T-helper 17 cell (primary cell): ENCODE results near the gene HLTF. TPM values are rescaled to one million over a fixed set of nuclear protein-coding genes. Genes with fewer than 3 reads are reported as not detected.

Source experiments
- ATAC-seq: fragments of 150-1000 bp; cut with Tn5 transposase; 2 replicates; pipeline ENCODE4 v1.10.0; 2021; ENCODE audit warnings: mild to moderate bottlenecking, moderate library complexity
- DNase-seq, 3 donors: peaks; one replicate each; pipeline versions ENCODE4 v3.0.0 to v3.0.0-alpha.2; 2020 to 2021
- H3K9me3 ChIP-seq: one replicate; pipeline ENCODE4 v1.7.0; 2013; ENCODE audit warnings: low read length, mild to moderate bottlenecking; ENCODE audit not compliant: control insufficient read depth, poor library complexity, severe bottlenecking
- H3K27ac Mint-ChIP-seq: one replicate; pipeline ENCODE4 v1.8.0; 2022; ENCODE audit warnings: mild to moderate bottlenecking, moderate library complexity, mixed read lengths
- H3K27me3 Mint-ChIP-seq: one replicate; pipeline ENCODE4 v1.8.0; 2022; ENCODE audit warnings: mixed read lengths
- H3K36me3 Mint-ChIP-seq: one replicate; pipeline ENCODE4 v1.8.0; 2022; ENCODE audit warnings: low read depth, mixed read lengths
- H3K4me1 Mint-ChIP-seq: one replicate; pipeline ENCODE4 v1.8.0; 2022; ENCODE audit warnings: mild to moderate bottlenecking, mixed read lengths
- H3K4me3 Mint-ChIP-seq: one replicate; pipeline ENCODE4 v1.8.0; 2022; ENCODE audit warnings: mild to moderate bottlenecking, moderate library complexity, mixed read lengths
- total RNA-seq, 4 donors: library from RNA in 2 of 4; stranded (reverse) in 2 of 4; gene quantifications; one replicate each; pipeline ENCODE4 v1.2.3 and lab custom pipeline; 2022 to 2026

Gene HLTF, protein sequence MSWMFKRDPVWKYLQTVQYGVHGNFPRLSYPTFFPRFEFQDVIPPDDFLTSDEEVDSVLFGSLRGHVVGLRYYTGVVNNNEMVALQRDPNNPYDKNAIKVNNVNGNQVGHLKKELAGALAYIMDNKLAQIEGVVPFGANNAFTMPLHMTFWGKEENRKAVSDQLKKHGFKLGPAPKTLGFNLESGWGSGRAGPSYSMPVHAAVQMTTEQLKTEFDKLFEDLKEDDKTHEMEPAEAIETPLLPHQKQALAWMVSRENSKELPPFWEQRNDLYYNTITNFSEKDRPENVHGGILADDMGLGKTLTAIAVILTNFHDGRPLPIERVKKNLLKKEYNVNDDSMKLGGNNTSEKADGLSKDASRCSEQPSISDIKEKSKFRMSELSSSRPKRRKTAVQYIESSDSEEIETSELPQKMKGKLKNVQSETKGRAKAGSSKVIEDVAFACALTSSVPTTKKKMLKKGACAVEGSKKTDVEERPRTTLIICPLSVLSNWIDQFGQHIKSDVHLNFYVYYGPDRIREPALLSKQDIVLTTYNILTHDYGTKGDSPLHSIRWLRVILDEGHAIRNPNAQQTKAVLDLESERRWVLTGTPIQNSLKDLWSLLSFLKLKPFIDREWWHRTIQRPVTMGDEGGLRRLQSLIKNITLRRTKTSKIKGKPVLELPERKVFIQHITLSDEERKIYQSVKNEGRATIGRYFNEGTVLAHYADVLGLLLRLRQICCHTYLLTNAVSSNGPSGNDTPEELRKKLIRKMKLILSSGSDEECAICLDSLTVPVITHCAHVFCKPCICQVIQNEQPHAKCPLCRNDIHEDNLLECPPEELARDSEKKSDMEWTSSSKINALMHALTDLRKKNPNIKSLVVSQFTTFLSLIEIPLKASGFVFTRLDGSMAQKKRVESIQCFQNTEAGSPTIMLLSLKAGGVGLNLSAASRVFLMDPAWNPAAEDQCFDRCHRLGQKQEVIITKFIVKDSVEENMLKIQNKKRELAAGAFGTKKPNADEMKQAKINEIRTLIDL
- total RNA-seq (1 to 10 TPM; 5.6 TPM), total RNA-seq (lab: John Stamatoyannopoulos, UW) (18.8 to 53.8 reads per million in 2 donors)

DNA sequence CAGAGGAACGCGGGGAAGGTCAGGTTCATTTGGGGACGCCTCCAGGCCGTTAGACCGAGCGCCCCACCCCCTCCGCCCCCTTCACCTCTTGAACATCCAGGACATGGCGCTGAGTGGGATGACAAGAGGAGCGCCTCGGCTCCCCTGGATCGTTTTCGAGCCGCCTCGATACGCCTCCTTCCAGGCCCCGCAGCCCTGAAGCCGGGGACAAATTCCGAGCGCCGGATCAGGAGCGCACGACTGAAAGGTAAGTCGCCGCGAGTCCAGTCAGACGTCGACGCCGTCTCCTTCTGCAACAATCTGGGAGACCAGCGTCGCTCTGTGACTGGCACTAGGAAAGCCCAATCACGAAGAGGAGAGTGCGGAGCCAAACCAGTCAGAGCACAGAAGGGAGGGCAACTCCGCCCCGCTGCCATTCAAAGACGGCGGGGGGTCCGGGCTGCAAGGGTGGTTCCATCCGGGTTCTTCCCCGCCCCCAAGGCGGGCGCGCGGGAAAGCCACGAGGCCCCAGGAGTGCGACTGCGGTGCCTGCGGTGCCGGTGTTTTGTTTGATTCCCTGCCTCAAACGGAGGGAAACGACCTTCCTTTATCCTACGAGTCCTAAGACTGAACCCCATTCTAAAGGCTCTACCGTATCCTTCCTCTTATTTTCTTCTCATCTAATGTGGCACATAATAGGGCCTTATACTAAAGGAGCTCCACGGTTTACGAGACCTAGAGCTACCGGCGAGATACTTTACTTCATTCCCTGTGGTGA, at the start of gene HLTF:
TSS of gene HLTF (minus strand) at position 302 of the 757 bp plus-strand sequence. CDS start at position 105, 197 bp downstream.
- H3K9me3 ChIP-seq, result no peaks in the 10 kb centered on the region
- DNase-seq, result peak; percentile 76 to 84 (median 82)
- H3K27me3 Mint-ChIP-seq, result no peaks in the 10 kb centered on the region
- no peaks in the 10 kb centered on the region for H3K36me3 Mint-ChIP-seq
- H3K4me1 Mint-ChIP-seq, result peaks cover 11% of the 10 kb centered on the region
- H3K4me3 Mint-ChIP-seq, result peak within 1 kb of the TSS; percentile 96
- H3K27ac Mint-ChIP-seq, result peak within 1 kb of the TSS; percentile 24
- ATAC-seq, result peak; percentile 98

GRCh38 chr3:149134575-149134974, 48.2 kb upstream of the HLTF start:
- ATAC-seq (no peak), DNase-seq (no peak)
- no peaks in the 10 kb centered on the region for H3K9me3 ChIP-seq
- peaks cover 42% of the 10 kb centered on the region for H3K4me1 Mint-ChIP-seq
- no peak overlapping the region for H3K4me3 Mint-ChIP-seq
- peaks cover 3% of the 10 kb centered on the region for H3K36me3 Mint-ChIP-seq
- no peak overlapping the region for H3K27ac Mint-ChIP-seq
- H3K27me3 Mint-ChIP-seq, result no peaks in the 10 kb centered on the region

GRCh38 chr3:149131589-149131988, 45.3 kb upstream of the HLTF start:
- Mint-ChIP-seq H3K4me1 (peaks cover 36% of the 10 kb centered on the region), H3K36me3 (peaks cover 5% of the 10 kb centered on the region), H3K27ac (peak overlapping the region; percentile 91)

GRCh38 chr3:149129326-149130205, 43.2 kb upstream of the HLTF start, which contains the start of gene HPS3:
Gene HPS3 (plus strand): TSS chr3:149129638. CDS start chr3:149129724, 86 bp downstream.
- ATAC-seq, result peak; percentile 94
- peak; percentile 55 to 81 (median 75) for DNase-seq
- H3K27me3 Mint-ChIP-seq, result peaks cover 22% of the 10 kb centered on the region
- H3K36me3 Mint-ChIP-seq, result peaks cover 11% of the 10 kb centered on the region
- H3K9me3 ChIP-seq, result no peaks in the 10 kb centered on the region
- H3K4me1 Mint-ChIP-seq, result peaks cover 39% of the 10 kb centered on the region
- H3K27ac Mint-ChIP-seq, result peak within 1 kb of the TSS; percentile 91
- H3K4me3 Mint-ChIP-seq, result peak within 1 kb of the TSS; percentile 98

More at GRCh38 chr3:149131589-149131988, 45.3 kb upstream of the HLTF start:
- Mint-ChIP-seq H3K27me3 (peaks cover 5% of the 10 kb centered on the region), H3K4me3 (peak overlapping the region; percentile 69)
- DNase-seq, result no peak
- ATAC-seq, result no peak
- H3K9me3 ChIP-seq, result no peaks in the 10 kb centered on the region

- no peak for DNase-seq
- Mint-ChIP-seq H3K4me1 (peaks cover 37% of the 10 kb centered on the region), H3K36me3 (peaks cover 15% of the 10 kb centered on the region), H3K27ac (peak overlapping the region; percentile 91), H3K27me3 (peaks cover 29% of the 10 kb centered on the region), H3K4me3 (peak overlapping the region; percentile 98)
- no peaks in the 10 kb centered on the region for H3K9me3 ChIP-seq
- ATAC-seq, result peak; percentile 4
Observed at GRCh38 chr3:149128821-149129220, 42.5 kb upstream of the HLTF start.

- ATAC-seq, result no peak
- Mint-ChIP-seq H3K27ac (no peak overlapping the region), H3K27me3 (peaks cover 29% of the 10 kb centered on the region), H3K4me3 (no peak overlapping the region), H3K36me3 (peaks cover 10% of the 10 kb centered on the region), H3K4me1 (peaks cover 9% of the 10 kb centered on the region)
- no peaks in the 10 kb centered on the region for H3K9me3 ChIP-seq
- no peak for DNase-seq
Observed at GRCh38 chr3:149122721-149123578, 36.6 kb upstream of the HLTF start.

GRCh38 chr3:149120051-149120972, 34.0 kb upstream of the HLTF start:
- no peak for DNase-seq
- peaks cover 6% of the 10 kb centered on the region for H3K36me3 Mint-ChIP-seq
- H3K9me3 ChIP-seq, result no peaks in the 10 kb centered on the region
- H3K27me3 Mint-ChIP-seq, result peaks cover 15% of the 10 kb centered on the region
- no peak overlapping the region for H3K27ac Mint-ChIP-seq
- ATAC-seq, result peak; percentile 77
- H3K4me3 Mint-ChIP-seq, result no peak overlapping the region
- H3K4me1 Mint-ChIP-seq, result peaks cover 7% of the 10 kb centered on the region

DNA sequence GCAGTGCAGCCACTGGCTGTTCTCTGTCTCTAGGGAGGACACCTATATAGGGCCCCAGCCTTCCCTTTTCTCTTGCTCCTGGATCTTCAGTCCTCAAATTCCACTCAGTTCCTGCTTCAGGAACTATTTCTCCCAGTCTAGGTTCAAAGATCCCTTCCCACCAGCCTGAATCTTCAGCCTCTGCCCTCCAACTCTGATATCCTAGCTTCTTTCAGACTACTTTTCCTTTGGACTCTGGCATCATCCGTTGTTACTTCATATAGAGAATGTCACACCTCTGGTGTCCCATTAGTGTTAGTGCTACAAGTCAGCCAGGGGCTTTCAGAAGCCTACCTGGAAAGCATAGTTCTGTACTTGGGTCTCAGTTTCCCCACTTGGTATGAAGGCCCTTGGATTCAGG, 33.1 kb upstream of the HLTF start:
- ATAC-seq, result no peak
- H3K9me3 ChIP-seq, result no peaks in the 10 kb centered on the region
- H3K4me1 Mint-ChIP-seq, result peaks cover 4% of the 10 kb centered on the region
- DNase-seq, result no peak
- H3K4me3 Mint-ChIP-seq, result no peak overlapping the region
- peaks cover 4% of the 10 kb centered on the region for H3K36me3 Mint-ChIP-seq
- H3K27ac Mint-ChIP-seq, result no peak overlapping the region
- peaks cover 6% of the 10 kb centered on the region for H3K27me3 Mint-ChIP-seq

GRCh38 chr3:149118724-149119123, 32.4 kb upstream of the HLTF start:
- H3K4me1 Mint-ChIP-seq, result peaks cover 4% of the 10 kb centered on the region
- H3K27ac Mint-ChIP-seq, result no peak overlapping the region
- H3K36me3 Mint-ChIP-seq, result no peaks in the 10 kb centered on the region
- H3K4me3 Mint-ChIP-seq, result no peak overlapping the region
- DNase-seq (no peak), ATAC-seq (no peak)
- no peaks in the 10 kb centered on the region for H3K27me3 Mint-ChIP-seq
- no peaks in the 10 kb centered on the region for H3K9me3 ChIP-seq

DNA sequence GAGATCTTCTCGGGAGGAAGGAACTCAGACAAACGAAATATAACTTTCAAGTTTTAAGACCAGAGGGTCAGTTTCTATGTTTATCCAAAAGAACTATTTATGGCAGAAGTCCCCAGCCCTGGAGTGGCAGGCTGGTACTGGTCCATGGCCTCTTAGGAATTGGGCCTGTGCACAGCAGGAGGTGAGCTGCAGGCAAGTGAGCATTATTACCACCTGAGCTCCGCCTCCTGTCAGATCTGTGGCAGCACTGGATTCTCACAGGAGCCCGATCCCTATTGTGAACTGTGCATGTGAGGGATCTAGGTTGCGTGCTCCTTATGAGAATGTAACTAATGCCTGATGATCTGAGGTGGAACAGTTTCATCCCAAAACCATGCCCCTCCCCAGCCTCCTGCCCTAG, 28.8 kb upstream of the HLTF start:
- no peaks in the 10 kb centered on the region for H3K9me3 ChIP-seq
- Mint-ChIP-seq H3K4me1 (no peaks in the 10 kb centered on the region), H3K36me3 (no peaks in the 10 kb centered on the region), H3K27ac (no peak overlapping the region), H3K4me3 (no peak overlapping the region), H3K27me3 (peaks cover 3% of the 10 kb centered on the region)
- ATAC-seq (no peak), DNase-seq (no peak)
